Tibial artery (tissue), 4 donors: ENCODE data around the gene LCN15.
"Not testable (repeated sequence)": the region's sequence is repeated elsewhere in the genome, so short reads cannot be mapped to it uniquely, and the experiment has no call there.

Experiments used
- DNase-seq, 2 donors: peaks; one replicate each; pipeline ENCODE4 v3.0.0-alpha.2; 2019
- H3K27ac ChIP-seq, 2 donors: fragments of 200-600 bp; sonication (generic) in 1 of 2; 1 replicate in 1 of 2; 2 replicates in 1 of 2; pipeline ENCODE4 v1.5.1; 2018 to 2019; ENCODE audit warnings: mild to moderate bottlenecking in 1 of 2
- H3K27me3 ChIP-seq, 2 donors: fragments of 200-600 bp; sonication (generic) in 1 of 2; one replicate each; pipeline versions ENCODE4 v1.5.1 to v1.6.0; 2016 to 2019
- H3K36me3 ChIP-seq, 3 donors: fragments of 200-600 bp; sonication (generic) in 2 of 3; one replicate each; pipeline ENCODE4 v1.5.1; 2016 to 2019; ENCODE audit warnings: mild to moderate bottlenecking in 2 of 3
- H3K4me1 ChIP-seq, 4 donors: fragments of 200-600 bp; sonication (generic) in 2 of 4; 1 replicate in 3 of 4; 2 replicates in 1 of 4; pipeline ENCODE4 v1.5.1; 2016 to 2019
- H3K4me3 ChIP-seq, 2 donors: fragments of 200-600 bp; sonication (generic) in 1 of 2; 1 replicate in 1 of 2; 2 replicates in 1 of 2; pipeline ENCODE4 v1.5.1; 2018 to 2019; ENCODE audit warnings: mild to moderate bottlenecking in 2 of 2
- H3K9me3 ChIP-seq, 3 donors: fragments of 200-600 bp; sonication (generic) in 1 of 3; one replicate each; pipeline ENCODE4 v1.5.1; 2016 to 2019
- intact Hi-C: fragments of 100-400 bp; cut with DNase I; formaldehyde crosslinking; loops from one replicate; pipeline ENCODE4 v1.15.0; 2023; ENCODE audit warnings: low total_unique reads
- TF ChIP-seq, protein P1 (sequence below), 2 experiments: fragments of 200-600 bp in 1 of 2; fragments of 450-650 bp in 1 of 2; IDR thresholded peaks; one replicate each; pipeline ENCODE4 v1.5.1; 2017 to 2019; ENCODE audit warnings: antibody characterized with exemption in 2 of 2, mild to moderate bottlenecking in 1 of 2, moderate library complexity in 1 of 2

LCN15 gene

DNA sequence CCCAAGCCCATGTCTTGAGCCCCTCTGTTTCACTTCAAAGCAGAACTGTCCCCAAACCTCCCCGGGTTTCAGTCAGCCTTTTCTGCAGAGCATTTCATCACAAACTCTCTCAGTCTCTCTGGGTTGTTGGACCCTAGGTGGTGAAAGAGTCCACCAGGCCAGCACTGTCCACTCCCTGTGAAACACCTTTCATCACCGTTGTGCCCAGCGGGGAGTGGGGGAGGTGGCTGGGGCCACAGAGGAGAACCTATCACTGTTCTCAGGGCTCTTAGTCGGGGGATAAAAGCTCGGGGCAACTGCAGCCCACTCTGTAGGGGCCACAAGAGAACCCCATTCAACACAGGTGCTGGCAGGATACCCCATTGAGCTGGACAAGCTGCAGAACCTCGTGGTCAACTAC is 38.0 kb upstream of the LCN15 start:
- Histone ChIP-seq H3K4me1 (peaks cover 0 to 48% (median 27%) of the 10 kb centered on the region in 4 donors), H3K27me3 (peaks cover 0 to 62% of the 10 kb centered on the region in 2 donors), H3K9me3 (no peaks in the 10 kb centered on the region), H3K4me3 (no peak overlapping the region), H3K27ac (no peak overlapping the region), H3K36me3 (no peaks in the 10 kb centered on the region)
- TF ChIP-seq, protein P1, sequence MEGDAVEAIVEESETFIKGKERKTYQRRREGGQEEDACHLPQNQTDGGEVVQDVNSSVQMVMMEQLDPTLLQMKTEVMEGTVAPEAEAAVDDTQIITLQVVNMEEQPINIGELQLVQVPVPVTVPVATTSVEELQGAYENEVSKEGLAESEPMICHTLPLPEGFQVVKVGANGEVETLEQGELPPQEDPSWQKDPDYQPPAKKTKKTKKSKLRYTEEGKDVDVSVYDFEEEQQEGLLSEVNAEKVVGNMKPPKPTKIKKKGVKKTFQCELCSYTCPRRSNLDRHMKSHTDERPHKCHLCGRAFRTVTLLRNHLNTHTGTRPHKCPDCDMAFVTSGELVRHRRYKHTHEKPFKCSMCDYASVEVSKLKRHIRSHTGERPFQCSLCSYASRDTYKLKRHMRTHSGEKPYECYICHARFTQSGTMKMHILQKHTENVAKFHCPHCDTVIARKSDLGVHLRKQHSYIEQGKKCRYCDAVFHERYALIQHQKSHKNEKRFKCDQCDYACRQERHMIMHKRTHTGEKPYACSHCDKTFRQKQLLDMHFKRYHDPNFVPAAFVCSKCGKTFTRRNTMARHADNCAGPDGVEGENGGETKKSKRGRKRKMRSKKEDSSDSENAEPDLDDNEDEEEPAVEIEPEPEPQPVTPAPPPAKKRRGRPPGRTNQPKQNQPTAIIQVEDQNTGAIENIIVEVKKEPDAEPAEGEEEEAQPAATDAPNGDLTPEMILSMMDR (IDR thresholded peaks at IDR 0.05), result no peak
- DNase-seq, result no peak
- intact Hi-C loops, result no loop called here

GRCh38 chr9:136799854-136800657 is 35.7 kb upstream of the LCN15 start:
- no peak for DNase-seq
- Histone ChIP-seq H3K27me3 (peaks cover 0 to 85% of the 10 kb centered on the region in 2 donors), H3K9me3 (no peaks in the 10 kb centered on the region), H3K4me1 (peaks cover 0 to 37% (median 18%) of the 10 kb centered on the region in 4 donors), H3K36me3 (no peaks in the 10 kb centered on the region), H3K27ac (no peak overlapping the region), H3K4me3 (peak overlapping the region; percentile 5 to 33)
- intact Hi-C loops, result no loop called here
- TF ChIP-seq, protein P1 (IDR thresholded peaks at IDR 0.05), result no peak

DNA sequence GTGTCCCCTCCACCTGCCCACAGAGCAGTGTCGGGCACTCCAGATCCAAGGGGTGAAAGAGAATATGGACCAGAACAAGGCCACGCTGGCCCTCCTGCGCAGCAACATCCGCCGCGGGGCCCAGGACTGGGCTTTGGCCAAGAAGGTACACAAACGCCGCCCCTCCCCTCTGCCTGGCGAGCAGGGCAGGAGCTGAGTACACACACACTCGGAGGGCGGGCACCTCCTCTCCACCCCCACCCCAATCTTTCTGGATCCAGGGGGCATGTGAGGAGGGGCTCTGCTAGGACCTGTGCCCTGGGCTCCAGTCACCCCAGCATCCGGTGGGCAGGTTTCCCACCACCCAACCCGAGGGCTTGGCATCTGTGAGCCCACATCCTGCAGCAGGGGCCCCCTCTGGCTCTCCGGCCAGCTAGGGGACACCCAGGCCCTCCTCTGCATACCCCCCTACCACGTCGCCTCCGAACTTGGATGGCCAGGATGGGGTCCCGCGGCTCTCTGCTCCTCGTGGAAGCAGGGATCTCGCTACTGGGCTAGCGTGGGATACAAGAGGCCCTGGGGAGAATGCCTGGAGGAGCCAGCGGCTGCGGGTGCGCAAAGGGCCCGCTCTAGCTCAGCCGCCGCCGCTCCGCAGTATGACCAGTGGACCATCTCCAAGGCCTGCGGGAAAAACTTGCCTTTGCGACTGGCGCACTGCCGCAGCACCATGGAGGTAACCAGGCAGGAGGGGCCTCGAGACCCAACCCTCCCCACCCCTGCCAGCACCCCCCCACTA is 34.9 kb upstream of the LCN15 start:
- Histone ChIP-seq H3K27ac (no peak overlapping the region), H3K27me3 (peaks cover 0 to 86% of the 10 kb centered on the region in 2 donors), H3K4me3 (peak overlapping the region in 1 of 2 donors; percentile 33), H3K4me1 (peaks cover 0 to 34% (median 18%) of the 10 kb centered on the region in 4 donors), H3K36me3 (no peaks in the 10 kb centered on the region), H3K9me3 (no peaks in the 10 kb centered on the region)
- TF ChIP-seq, protein P1 (IDR thresholded peaks at IDR 0.05), result no peak
- intact Hi-C loops, result no loop called here
- no peak for DNase-seq

GRCh38 chr9:136798708-136799078 is 34.4 kb upstream of the LCN15 start:
- Histone ChIP-seq H3K4me1 (peaks cover 0 to 29% (median 18%) of the 10 kb centered on the region in 4 donors), H3K27me3 (peaks cover 0 to 86% of the 10 kb centered on the region in 2 donors), H3K4me3 (no peak overlapping the region), H3K9me3 (no peaks in the 10 kb centered on the region), H3K36me3 (peaks cover 0 to 5% (median 0%) of the 10 kb centered on the region in 3 donors), H3K27ac (no peak overlapping the region)
- TF ChIP-seq, protein P1 (IDR thresholded peaks at IDR 0.05), result no peak
- intact Hi-C loops, result no loop called here
- no peak for DNase-seq

- DNase-seq, H3K27ac ChIP-seq, H3K9me3 ChIP-seq, H3K4me3 ChIP-seq, intact Hi-C loops: not testable (repeated sequence)
- Histone ChIP-seq H3K36me3 (peaks cover 0 to 19% (median 0%) of the 10 kb centered on the region in 3 donors), H3K27me3 (peaks cover 0 to 69% of the 10 kb centered on the region in 2 donors), H3K4me1 (peaks cover 0 to 44% (median 23%) of the 10 kb centered on the region in 4 donors)
Measured at GRCh38 chr9:136796775-136797347, 32.5 kb upstream of the LCN15 start.
